Testis (tissue), 2 donors: ENCODE measurements around the gene POC5.

Experiments used
- CTCF ChIP-seq, 3 experiments: fragments of 450-650 bp in 2 of 3; fragments of 200-600 bp in 1 of 3; sonication (generic) in 1 of 3; IDR thresholded peaks; one replicate each; pipeline ENCODE4 v1.5.1; 2016 to 2019; ENCODE audit warnings: antibody characterized with exemption in 3 of 3, mild to moderate bottlenecking in 2 of 3, moderate library complexity in 1 of 3
- POLR2A ChIP-seq: fragments of 450-650 bp; IDR thresholded peaks from one replicate; pipeline ENCODE4 v1.6.1; 2017; ENCODE audit warnings: antibody characterized with exemption, mild to moderate bottlenecking, moderate library complexity

DNA sequence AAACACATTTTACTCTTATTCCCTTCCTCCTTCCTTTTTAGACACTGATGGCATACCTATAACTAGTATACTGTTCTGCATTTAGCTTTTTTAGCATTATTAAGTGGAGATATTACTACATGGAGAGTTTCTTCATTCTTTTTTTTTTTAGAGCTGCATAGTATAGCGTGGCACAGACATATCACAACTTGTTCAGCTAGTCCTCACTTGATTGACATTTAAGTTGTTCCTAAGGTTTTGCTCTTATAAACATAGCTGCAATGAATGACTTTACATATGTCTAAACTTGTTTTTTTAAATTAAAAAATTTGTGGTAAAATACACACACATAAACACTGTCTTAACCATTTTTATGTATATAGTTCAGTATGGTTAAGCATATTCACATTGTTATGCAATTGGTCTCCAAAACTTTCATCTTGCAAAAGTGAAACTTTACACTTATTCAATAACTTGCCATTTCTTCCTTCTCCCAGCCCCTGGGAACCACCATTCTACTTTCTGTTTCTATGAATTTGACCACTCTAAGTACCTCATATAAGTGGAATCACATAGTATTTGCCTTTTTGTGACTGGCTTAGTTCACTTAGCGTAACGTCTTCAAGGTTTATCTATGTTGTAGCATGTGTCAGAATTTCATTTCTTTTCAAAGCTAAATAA lies 57.3 kb downstream of the POC5 start:
- no peak for TF ChIP-seq CTCF (IDR thresholded peaks at IDR 0.05)
- TF ChIP-seq POLR2A = no peak
